Measurements from ENCODE around the gene FUT1.
"Not testable (repeated sequence)": the region's sequence is repeated elsewhere in the genome, so short reads cannot be mapped to it uniquely, and the experiment has no call there.

FUT1 gene

DNA sequence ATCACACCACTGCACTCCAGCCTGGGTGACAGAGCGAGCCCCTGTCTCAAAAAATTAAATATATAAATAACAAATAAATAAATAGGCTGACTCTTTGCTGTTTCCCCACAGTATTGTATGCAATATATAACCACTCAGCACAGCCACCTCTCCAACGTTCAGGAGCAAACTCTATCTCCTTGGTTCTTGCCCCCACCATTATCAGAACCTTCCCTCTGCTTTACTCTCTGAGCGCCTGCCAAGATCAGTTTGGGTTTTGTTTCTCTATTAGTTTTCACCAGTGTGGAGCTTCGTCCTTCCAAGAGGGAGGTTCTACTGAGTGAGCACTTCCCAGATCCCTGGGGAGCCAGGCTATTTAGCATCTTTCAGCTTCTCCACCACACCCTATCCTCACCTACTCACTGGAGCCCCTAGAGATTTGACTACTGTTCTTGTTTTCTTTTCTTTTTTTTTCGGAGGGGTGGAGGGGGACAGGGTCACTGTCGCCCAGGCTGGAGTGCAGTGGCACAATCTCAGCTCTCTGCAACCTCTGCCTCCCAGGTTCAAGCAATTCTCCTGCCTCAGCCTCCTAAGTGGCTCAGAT is 15.8 kb upstream of the FUT1 start:
- H3K36me3 ChIP-seq (ENCODE audit: control insufficient read depth in 2 of 2, insufficient read depth in 2 of 2, low read length in 2 of 2); H3K27me3 ChIP-seq (ENCODE audit: control insufficient read depth in 1 of 2, insufficient read depth in 2 of 2, low read length in 2 of 2); H3K27ac ChIP-seq (ENCODE audit: low read length); H3K9ac ChIP-seq (ENCODE audit: low read length in 2 of 2); H3K4me3 ChIP-seq (ENCODE audit: low read length in 2 of 2); H3K9me3 ChIP-seq (ENCODE audit: control insufficient read depth in 2 of 2, low read length in 2 of 2); H3K4me1 ChIP-seq (ENCODE audit: control insufficient read depth, insufficient read depth, low read length): not testable (repeated sequence)

DNA sequence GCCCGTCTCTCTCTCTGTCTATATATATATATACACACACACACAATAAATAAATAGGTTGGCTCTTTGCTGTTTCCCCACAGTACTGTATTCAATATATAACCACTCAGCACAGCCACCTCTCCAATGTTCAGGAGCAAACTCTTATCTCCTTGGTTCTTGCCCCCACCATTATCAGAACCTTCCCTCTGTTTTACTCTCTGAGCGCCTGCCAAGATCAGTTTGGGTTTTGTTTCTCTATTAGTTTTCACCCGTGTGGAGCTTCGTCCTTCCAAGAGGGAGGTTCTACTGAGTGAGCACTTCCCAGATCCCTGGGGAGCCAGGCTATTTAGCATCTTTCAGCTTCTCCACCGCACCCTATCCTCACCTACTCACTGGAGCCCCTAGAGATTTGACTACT is 13.4 kb upstream of the FUT1 start:
- not testable (repeated sequence) for H3K4me1 ChIP-seq (ENCODE audit: control insufficient read depth, insufficient read depth, low read length); H3K4me3 ChIP-seq (ENCODE audit: low read length in 2 of 2); H3K27ac ChIP-seq (ENCODE audit: low read length); H3K36me3 ChIP-seq (ENCODE audit: control insufficient read depth in 2 of 2, insufficient read depth in 2 of 2, low read length in 2 of 2); H3K27me3 ChIP-seq (ENCODE audit: control insufficient read depth in 1 of 2, insufficient read depth in 2 of 2, low read length in 2 of 2); H3K9me3 ChIP-seq (ENCODE audit: control insufficient read depth in 2 of 2, low read length in 2 of 2); H3K9ac ChIP-seq (ENCODE audit: low read length in 2 of 2)

DNA sequence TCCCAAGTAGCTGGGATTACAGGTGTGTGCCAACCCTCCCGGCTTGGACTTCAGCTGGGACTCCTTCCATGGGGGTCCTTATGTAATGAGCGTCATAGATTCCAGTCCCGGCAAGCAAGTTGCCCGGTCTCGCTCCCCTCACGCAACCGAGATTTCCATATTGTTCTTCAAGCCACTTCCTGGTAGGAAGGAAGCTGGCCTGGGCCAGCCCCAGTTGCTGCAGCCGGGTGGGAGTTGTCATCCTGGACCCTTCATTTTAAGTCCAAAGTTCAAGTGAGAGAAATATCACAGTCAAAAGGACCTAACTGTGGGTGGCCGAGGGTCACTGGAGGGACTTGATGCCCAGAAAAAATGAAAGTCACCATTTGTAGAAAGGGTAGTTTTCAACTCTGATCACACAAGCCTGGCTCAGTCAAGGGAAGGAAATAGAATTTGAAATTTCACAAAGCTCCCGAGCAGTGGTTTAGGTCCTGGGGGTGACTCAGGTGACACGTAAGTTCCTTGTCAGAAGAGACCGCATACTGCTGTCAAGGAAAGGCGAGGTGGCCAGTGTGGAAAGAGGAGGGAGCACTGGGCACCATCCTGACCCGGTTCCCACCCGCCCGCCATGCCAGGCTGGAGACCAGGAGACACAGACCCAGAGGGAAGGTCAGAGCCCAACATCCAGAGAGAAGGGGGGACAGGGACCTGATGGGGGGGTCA is 8.2 kb upstream of the FUT1 start:
- Histone ChIP-seq H3K27me3 (ENCODE audit: control insufficient read depth in 1 of 2, insufficient read depth in 2 of 2, low read length in 2 of 2) (no peaks in the 10 kb centered on the region), H3K36me3 (ENCODE audit: control insufficient read depth in 2 of 2, insufficient read depth in 2 of 2, low read length in 2 of 2) (no peaks in the 10 kb centered on the region), H3K4me1 (ENCODE audit: control insufficient read depth, insufficient read depth, low read length) (no peaks in the 10 kb centered on the region), H3K4me3 (ENCODE audit: low read length in 2 of 2) (no peak overlapping the region), H3K27ac (ENCODE audit: low read length) (no peak overlapping the region), H3K9ac (ENCODE audit: low read length in 2 of 2) (no peak overlapping the region), H3K9me3 (ENCODE audit: control insufficient read depth in 2 of 2, low read length in 2 of 2) (no peaks in the 10 kb centered on the region)

DNA sequence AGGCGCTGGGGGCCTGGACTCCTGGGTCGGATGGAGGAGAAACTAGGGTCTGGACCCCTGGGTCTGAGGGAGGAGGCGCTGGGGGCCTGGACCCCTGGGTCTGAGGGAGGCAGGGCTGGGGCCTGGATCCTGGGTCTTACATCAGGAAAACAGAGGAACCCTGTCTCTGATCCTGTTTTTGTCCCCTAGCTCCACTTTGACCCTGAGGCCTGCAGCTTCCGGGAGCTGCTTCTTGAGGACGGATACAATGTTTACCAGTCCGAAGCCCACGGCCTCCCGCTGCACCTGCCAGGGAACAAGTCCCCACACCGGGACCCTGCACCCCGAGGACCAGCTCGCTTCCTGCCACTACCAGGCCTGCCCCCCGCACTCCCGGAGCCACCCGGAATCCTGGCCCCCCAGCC is 5.3 kb upstream of the FUT1 start:
- no peak overlapping the region for H3K9ac ChIP-seq (ENCODE audit: low read length in 2 of 2)
- no peaks in the 10 kb centered on the region for H3K36me3 ChIP-seq (ENCODE audit: control insufficient read depth in 2 of 2, insufficient read depth in 2 of 2, low read length in 2 of 2)
- no peak overlapping the region for H3K4me3 ChIP-seq (ENCODE audit: low read length in 2 of 2)
- no peaks in the 10 kb centered on the region for H3K4me1 ChIP-seq (ENCODE audit: control insufficient read depth, insufficient read depth, low read length)
- H3K9me3 ChIP-seq (ENCODE audit: control insufficient read depth in 2 of 2, low read length in 2 of 2) = no peaks in the 10 kb centered on the region
- no peak overlapping the region for H3K27ac ChIP-seq (ENCODE audit: low read length)
- H3K27me3 ChIP-seq (ENCODE audit: control insufficient read depth in 1 of 2, insufficient read depth in 2 of 2, low read length in 2 of 2) = peaks cover 3 to 6% of the 10 kb centered on the region in 2 donors

DNA sequence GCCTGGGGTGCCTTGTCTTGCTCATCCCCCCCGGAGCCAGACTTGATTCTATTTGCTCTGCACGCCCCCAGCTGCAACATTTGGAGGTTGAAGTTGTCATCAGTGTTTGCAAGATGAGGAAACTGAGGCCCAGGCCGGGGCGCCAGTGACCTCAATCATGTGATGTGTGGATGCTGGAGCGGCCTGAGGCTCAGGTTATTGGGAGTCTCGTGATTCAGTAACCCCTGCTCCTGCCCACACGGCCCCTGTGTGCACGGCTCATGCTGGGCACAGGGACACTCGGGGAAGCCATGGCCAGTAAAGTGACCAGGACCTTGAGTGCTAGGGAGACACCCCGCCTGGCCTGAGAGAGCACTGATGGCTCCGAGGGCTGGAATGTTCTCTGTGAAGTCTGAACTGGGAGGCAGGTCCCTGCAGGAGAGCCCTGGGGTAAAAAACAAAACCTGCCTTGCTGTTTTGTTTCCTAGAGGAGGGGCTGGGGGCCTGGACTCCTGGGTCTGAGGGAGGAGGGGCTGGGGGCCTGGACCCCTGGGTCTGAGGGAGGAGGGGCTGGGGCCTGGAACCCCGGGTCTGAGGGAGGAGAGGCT is 4.7 kb upstream of the FUT1 start:
- Histone ChIP-seq H3K9ac (ENCODE audit: low read length in 2 of 2) (no peak overlapping the region), H3K9me3 (ENCODE audit: control insufficient read depth in 2 of 2, low read length in 2 of 2) (no peaks in the 10 kb centered on the region), H3K36me3 (ENCODE audit: control insufficient read depth in 2 of 2, insufficient read depth in 2 of 2, low read length in 2 of 2) (no peaks in the 10 kb centered on the region), H3K4me3 (ENCODE audit: low read length in 2 of 2) (no peak overlapping the region), H3K4me1 (ENCODE audit: control insufficient read depth, insufficient read depth, low read length) (peaks cover 5% of the 10 kb centered on the region), H3K27me3 (ENCODE audit: control insufficient read depth in 1 of 2, insufficient read depth in 2 of 2, low read length in 2 of 2) (peaks cover 7 to 12% of the 10 kb centered on the region in 2 donors), H3K27ac (ENCODE audit: low read length) (no peak overlapping the region)

DNA sequence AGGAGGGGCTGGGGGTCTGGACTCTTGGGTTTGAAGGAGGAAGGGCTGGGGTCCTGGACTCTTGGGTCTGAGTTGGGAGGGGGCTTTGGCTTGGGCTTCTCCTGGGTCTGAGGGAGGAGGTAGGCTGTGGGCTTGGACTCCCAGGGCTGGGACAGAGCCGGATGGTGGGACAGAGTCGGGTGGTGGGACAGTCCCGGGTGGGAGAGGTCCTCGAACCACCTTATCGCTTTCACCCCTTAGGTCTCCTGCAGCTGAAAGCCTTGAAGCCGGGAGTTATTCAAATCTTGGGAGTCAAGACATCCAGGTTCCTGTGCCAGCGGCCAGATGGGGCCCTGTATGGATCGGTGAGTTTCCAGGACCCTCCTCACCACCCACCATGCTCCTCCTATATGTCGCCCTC is 4.2 kb upstream of the FUT1 start:
- H3K27ac ChIP-seq (ENCODE audit: low read length) = no peak overlapping the region
- H3K9me3 ChIP-seq (ENCODE audit: control insufficient read depth in 2 of 2, low read length in 2 of 2) = no peaks in the 10 kb centered on the region
- peaks cover 10 to 16% of the 10 kb centered on the region in 2 donors for H3K27me3 ChIP-seq (ENCODE audit: control insufficient read depth in 1 of 2, insufficient read depth in 2 of 2, low read length in 2 of 2)
- no peak overlapping the region for H3K4me3 ChIP-seq (ENCODE audit: low read length in 2 of 2)
- peaks cover 7% of the 10 kb centered on the region for H3K4me1 ChIP-seq (ENCODE audit: control insufficient read depth, insufficient read depth, low read length)
- H3K9ac ChIP-seq (ENCODE audit: low read length in 2 of 2) = no peak overlapping the region
- no peaks in the 10 kb centered on the region for H3K36me3 ChIP-seq (ENCODE audit: control insufficient read depth in 2 of 2, insufficient read depth in 2 of 2, low read length in 2 of 2)

DNA sequence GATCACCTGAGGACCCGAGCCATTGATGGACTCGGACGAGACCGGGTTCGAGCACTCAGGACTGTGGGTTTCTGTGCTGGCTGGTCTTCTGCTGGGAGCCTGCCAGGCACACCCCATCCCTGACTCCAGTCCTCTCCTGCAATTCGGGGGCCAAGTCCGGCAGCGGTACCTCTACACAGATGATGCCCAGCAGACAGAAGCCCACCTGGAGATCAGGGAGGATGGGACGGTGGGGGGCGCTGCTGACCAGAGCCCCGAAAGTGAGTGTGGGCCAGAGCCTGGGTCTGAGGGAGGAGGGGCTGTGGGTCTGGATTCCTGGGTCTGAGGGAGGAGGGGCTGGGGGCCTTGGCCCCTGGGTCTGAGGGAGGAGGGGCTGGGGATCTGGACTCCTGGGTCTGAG is 3.8 kb upstream of the FUT1 start:
- no peak overlapping the region for H3K27ac ChIP-seq (ENCODE audit: low read length)
- H3K9me3 ChIP-seq (ENCODE audit: control insufficient read depth in 2 of 2, low read length in 2 of 2) = no peaks in the 10 kb centered on the region
- no peak overlapping the region for H3K9ac ChIP-seq (ENCODE audit: low read length in 2 of 2)
- peaks cover 7% of the 10 kb centered on the region for H3K4me1 ChIP-seq (ENCODE audit: control insufficient read depth, insufficient read depth, low read length)
- H3K36me3 ChIP-seq (ENCODE audit: control insufficient read depth in 2 of 2, insufficient read depth in 2 of 2, low read length in 2 of 2) = no peaks in the 10 kb centered on the region
- H3K27me3 ChIP-seq (ENCODE audit: control insufficient read depth in 1 of 2, insufficient read depth in 2 of 2, low read length in 2 of 2) = peaks cover 12 to 19% of the 10 kb centered on the region in 2 donors
- no peak overlapping the region for H3K4me3 ChIP-seq (ENCODE audit: low read length in 2 of 2)

DNA sequence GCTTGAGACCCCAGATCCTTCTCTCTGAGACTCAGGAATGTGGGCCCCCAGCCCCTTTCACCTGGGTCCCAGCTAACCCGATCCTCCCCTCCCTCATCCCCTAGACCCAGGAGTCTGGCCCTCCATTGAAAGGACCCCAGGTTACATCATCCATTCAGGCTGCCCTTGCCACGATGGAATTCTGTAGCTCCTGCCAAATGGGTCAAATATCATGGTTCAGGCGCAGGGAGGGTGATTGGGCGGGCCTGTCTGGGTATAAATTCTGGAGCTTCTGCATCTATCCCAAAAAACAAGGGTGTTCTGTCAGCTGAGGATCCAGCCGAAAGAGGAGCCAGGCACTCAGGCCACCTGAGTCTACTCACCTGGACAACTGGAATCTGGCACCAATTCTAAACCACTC is 3.3 kb upstream of the FUT1 start:
- H3K4me3 ChIP-seq (ENCODE audit: low read length in 2 of 2) = no peak overlapping the region
- H3K27ac ChIP-seq (ENCODE audit: low read length) = no peak overlapping the region
- no peaks in the 10 kb centered on the region for H3K36me3 ChIP-seq (ENCODE audit: control insufficient read depth in 2 of 2, insufficient read depth in 2 of 2, low read length in 2 of 2)
- H3K9ac ChIP-seq (ENCODE audit: low read length in 2 of 2) = no peak overlapping the region
- no peaks in the 10 kb centered on the region for H3K9me3 ChIP-seq (ENCODE audit: control insufficient read depth in 2 of 2, low read length in 2 of 2)
- peaks cover 16 to 23% of the 10 kb centered on the region in 2 donors for H3K27me3 ChIP-seq (ENCODE audit: control insufficient read depth in 1 of 2, insufficient read depth in 2 of 2, low read length in 2 of 2)
- H3K4me1 ChIP-seq (ENCODE audit: control insufficient read depth, insufficient read depth, low read length) = peaks cover 7% of the 10 kb centered on the region

DNA sequence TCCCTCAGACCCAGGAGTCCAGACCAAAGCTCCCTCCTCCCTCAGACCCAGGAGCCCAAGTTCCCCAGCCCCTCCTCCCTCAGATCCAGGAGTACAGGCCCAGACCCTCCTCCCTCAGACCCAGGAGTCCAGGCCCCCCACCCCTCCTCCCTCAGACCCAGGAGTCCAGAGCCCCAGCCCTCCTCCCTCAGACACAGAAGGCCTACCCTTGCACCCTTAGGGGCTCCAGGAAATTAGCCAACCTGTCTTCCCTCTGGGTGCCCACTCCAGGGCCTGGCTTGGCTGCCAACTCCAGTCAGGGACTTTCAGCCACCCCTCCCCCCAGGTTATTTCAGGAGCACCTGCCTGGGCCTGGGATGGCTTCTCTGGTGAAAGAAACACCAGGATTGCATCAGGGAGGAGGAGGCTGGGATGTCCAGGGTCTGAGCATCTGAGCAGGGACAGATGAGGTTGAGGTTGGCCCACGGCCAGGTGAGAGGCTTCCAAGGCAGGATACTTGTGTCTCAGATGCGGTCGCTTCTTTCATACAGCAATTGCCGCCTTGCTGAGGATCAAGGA is 2.7 kb upstream of the FUT1 start, which contains the start of gene FGF21:
Gene FGF21, plus strand, starts transcription at position 441 of the 558 bp plus-strand sequence. CDS start 713 bp downstream, outside the sequence.
- H3K9ac ChIP-seq (ENCODE audit: low read length in 2 of 2) = no peak within 1 kb of the TSS

DNA sequence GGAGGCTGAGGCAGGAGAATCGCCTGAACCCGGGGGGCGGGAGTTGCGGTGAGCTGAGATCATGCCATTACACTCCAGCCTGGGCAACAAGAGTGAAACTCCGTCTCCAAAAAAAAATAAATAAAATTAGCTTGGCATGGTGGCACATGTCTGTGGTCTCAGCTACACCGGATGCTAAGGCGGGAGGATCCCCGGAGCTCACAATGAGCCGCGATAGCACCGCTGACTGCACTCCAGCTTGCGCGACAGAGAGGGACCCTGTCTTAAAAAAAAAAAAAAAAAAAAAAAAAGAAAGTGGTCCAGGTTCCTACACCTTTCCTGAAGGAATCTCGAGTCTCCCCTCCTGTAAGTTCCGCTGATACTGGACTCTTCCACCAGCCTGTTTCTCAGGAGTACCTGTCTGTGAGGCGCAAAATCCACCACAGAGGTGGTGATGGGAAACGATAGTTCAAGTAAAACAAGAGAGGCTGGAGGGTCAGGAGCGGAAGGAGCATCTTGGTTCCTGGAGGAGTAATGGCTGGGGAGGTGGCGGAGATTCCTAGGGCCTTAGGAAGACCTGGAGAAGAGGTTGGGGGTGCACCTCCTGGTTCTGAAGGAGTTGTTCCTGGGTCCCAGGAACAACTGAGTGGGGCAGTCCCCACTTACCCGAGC is 471 bp downstream of the FUT1 start:
- peaks cover 7% of the 10 kb centered on the region for H3K4me1 ChIP-seq (ENCODE audit: control insufficient read depth, insufficient read depth, low read length)
- no peaks in the 10 kb centered on the region for H3K36me3 ChIP-seq (ENCODE audit: control insufficient read depth in 2 of 2, insufficient read depth in 2 of 2, low read length in 2 of 2)
- H3K9ac ChIP-seq (ENCODE audit: low read length in 2 of 2) = peak overlapping the region in 1 of 2 donors; percentile 13
- H3K27me3 ChIP-seq (ENCODE audit: control insufficient read depth in 1 of 2, insufficient read depth in 2 of 2, low read length in 2 of 2) = peaks cover 33 to 36% of the 10 kb centered on the region in 2 donors
- H3K9me3 ChIP-seq (ENCODE audit: control insufficient read depth in 2 of 2, low read length in 2 of 2) = no peaks in the 10 kb centered on the region
- H3K4me3 ChIP-seq (ENCODE audit: low read length in 2 of 2) = peak overlapping the region; percentile 53 to 64
- no peak overlapping the region for H3K27ac ChIP-seq (ENCODE audit: low read length)

More for the DNA sequence above, 2.7 kb upstream of the FUT1 start, which contains the start of gene FGF21:
- H3K27ac ChIP-seq (ENCODE audit: low read length) = no peak within 1 kb of the TSS
- H3K36me3 ChIP-seq (ENCODE audit: control insufficient read depth in 2 of 2, insufficient read depth in 2 of 2, low read length in 2 of 2) = no peaks in the 10 kb centered on the region
- peaks cover 22 to 29% of the 10 kb centered on the region in 2 donors for H3K27me3 ChIP-seq (ENCODE audit: control insufficient read depth in 1 of 2, insufficient read depth in 2 of 2, low read length in 2 of 2)
- no peaks in the 10 kb centered on the region for H3K9me3 ChIP-seq (ENCODE audit: control insufficient read depth in 2 of 2, low read length in 2 of 2)
- H3K4me1 ChIP-seq (ENCODE audit: control insufficient read depth, insufficient read depth, low read length) = peaks cover 7% of the 10 kb centered on the region
- H3K4me3 ChIP-seq (ENCODE audit: low read length in 2 of 2) = no peak within 1 kb of the TSS
